Stomach smooth muscle (tissue), 2 donors: ENCODE data around the gene TBRG4.

ENCODE experiments used
- H3K27ac ChIP-seq: one replicate; pipeline ENCODE4 v1.7.0; 2013; ENCODE audit warnings: mild to moderate bottlenecking, low read length, inconsistent platforms
- H3K27me3 ChIP-seq, 2 donors: one replicate each; pipeline ENCODE4 v1.7.0; 2013; ENCODE audit warnings: low read length in 2 of 2; ENCODE audit not compliant: insufficient read depth in 2 of 2, control insufficient read depth in 1 of 2
- H3K36me3 ChIP-seq, 2 donors: one replicate each; pipeline ENCODE4 v1.7.0; 2013; ENCODE audit warnings: low read length in 2 of 2; ENCODE audit not compliant: control insufficient read depth in 2 of 2, insufficient read depth in 2 of 2
- H3K4me1 ChIP-seq: one replicate; pipeline ENCODE4 v1.7.0; 2013; ENCODE audit warnings: low read length; ENCODE audit not compliant: control insufficient read depth, insufficient read depth
- H3K4me3 ChIP-seq, 2 donors: one replicate each; pipeline ENCODE4 v1.7.0; 2013; ENCODE audit warnings: low read length in 2 of 2
- H3K9ac ChIP-seq, 2 donors: one replicate each; pipeline ENCODE4 v1.7.0; 2013; ENCODE audit warnings: low read length in 2 of 2, mild to moderate bottlenecking in 1 of 2
- H3K9me3 ChIP-seq, 2 donors: one replicate each; pipeline ENCODE4 v1.7.0; 2013; ENCODE audit warnings: low read length in 2 of 2; ENCODE audit not compliant: control insufficient read depth in 2 of 2
- donor health status: healthy.
- donor health status: Pancreatic carcinoma.

TBRG4 gene

GRCh38 chr7:45111298-45112223 is at the start of gene TBRG4:
TBRG4 (minus strand) TSS chr7:45111697; CDS start chr7:45109237, 2,460 bp downstream.
- H3K9me3 ChIP-seq = no peaks in the 10 kb centered on the region
- H3K4me1 ChIP-seq = peaks cover 24% of the 10 kb centered on the region
- H3K27ac ChIP-seq = peak within 1 kb of the TSS; percentile 97
- H3K27me3 ChIP-seq = no peaks in the 10 kb centered on the region
- H3K36me3 ChIP-seq = peaks cover 21 to 27% of the 10 kb centered on the region in 2 donors
- H3K4me3 ChIP-seq = peak within 1 kb of the TSS; percentile 97 to 98
- H3K9ac ChIP-seq = peak within 1 kb of the TSS; percentile 90 to 95

DNA sequence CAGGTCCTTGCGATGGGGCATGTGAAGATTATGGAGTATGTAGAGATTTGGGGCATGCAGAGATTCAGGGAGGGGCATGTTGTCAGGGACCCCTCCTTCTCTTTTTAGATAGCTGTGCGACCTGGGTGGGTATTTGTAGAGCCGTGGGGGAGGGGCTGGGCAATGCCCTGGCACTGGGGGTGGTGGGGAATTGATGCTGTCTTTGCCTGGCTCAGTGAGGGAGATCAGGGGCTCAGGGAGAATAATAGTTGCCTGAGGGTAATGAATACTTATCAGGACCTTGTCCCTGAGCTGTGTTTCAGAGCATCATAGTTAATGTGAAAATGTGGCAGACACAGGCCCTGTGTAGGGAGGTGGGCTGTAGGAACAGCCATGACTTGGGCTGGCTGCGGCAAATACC is 49.6 kb upstream of the TBRG4 start:
- H3K4me3 ChIP-seq = no peak overlapping the region
- H3K36me3 ChIP-seq = no peaks in the 10 kb centered on the region

DNA sequence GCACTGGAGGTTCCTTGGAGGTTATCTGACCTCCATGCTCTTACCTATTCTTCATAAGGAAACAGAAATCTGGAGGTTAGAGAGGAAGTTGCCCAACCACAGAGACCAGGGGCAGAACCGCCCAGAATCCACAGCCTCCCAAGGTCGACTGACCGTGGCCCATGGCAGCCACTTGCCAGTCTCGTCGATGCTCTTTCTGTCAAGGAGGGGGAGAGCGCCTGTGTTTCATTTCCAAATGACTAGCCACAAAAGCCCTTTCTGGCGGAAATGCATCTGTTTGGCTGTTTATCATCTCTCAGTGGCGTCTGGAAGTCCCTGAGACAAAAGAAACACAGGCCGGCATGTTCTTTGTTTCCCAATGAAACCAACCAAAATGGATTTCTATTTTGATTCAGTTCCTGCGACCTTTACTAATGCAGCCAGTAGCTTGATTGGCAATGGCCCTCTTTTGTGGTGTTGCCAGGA is 49.0 kb upstream of the TBRG4 start:
- H3K4me1 ChIP-seq = peaks cover 2% of the 10 kb centered on the region
- peaks cover 13 to 22% of the 10 kb centered on the region in 2 donors for H3K27me3 ChIP-seq
- H3K4me3 ChIP-seq = no peak overlapping the region
- no peak overlapping the region for H3K27ac ChIP-seq
- H3K36me3 ChIP-seq = no peaks in the 10 kb centered on the region
- no peak overlapping the region for H3K9ac ChIP-seq
- H3K9me3 ChIP-seq = peaks cover 0 to 9% of the 10 kb centered on the region in 2 donors

More for the DNA sequence above, 49.6 kb upstream of the TBRG4 start:
- Histone ChIP-seq H3K9me3 (peaks cover 0 to 9% of the 10 kb centered on the region in 2 donors), H3K9ac (no peak overlapping the region), H3K27ac (no peak overlapping the region), H3K27me3 (peaks cover 13 to 22% of the 10 kb centered on the region in 2 donors), H3K4me1 (peaks cover 2% of the 10 kb centered on the region)

DNA sequence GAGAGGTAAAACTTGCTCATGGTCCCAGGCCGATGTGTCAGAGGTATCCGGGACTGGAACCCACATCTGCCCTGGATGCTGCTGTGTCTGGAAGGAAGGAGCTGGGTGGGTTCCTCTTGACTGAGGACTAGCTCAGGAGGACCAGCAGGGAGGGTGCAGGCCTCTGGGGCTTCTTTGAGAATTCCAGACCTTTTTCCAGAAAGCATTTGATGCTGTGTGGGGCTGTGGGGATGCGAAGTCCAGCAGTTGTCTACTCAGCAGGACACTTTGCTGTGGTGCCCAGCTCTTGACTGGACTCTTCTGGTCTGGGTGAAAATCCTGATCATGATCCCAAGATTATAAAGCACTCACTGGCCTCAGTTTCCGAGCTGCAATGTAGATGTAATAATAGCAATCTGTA is 47.8 kb upstream of the TBRG4 start:
- Histone ChIP-seq H3K4me1 (peaks cover 4% of the 10 kb centered on the region), H3K27me3 (peaks cover 13 to 22% of the 10 kb centered on the region in 2 donors), H3K36me3 (no peaks in the 10 kb centered on the region), H3K9me3 (peaks cover 0 to 9% of the 10 kb centered on the region in 2 donors), H3K27ac (no peak overlapping the region), H3K4me3 (peak overlapping the region in 1 of 2 donors; percentile 15), H3K9ac (no peak overlapping the region)

DNA sequence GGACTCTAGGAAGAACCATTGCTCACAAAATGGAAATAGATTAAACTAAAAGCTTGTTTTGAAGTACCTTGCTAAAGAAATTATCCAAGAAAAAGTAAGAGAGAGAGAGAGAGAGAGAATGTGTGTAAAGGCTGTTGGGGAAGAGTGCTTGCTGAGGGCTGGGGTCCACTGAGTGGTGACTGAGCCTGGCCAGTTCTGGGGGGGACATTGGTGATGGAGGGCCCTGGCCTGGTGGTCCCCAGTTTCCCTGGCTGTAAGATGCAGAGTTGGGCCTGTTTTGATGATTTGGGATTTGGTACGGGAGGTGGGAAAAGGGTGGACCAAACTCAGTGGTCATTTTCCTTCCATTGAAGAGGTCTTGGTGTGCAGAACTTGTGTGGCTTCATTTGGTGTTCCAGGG is 47.0 kb upstream of the TBRG4 start:
- Histone ChIP-seq H3K27ac (no peak overlapping the region), H3K4me3 (peak overlapping the region in 1 of 2 donors; percentile 47)

GRCh38 chr7:45157653-45158401 is 46.3 kb upstream of the TBRG4 start, which contains the start of gene RAMP3:
RAMP3 (plus strand) TSS chr7:45157791; CDS start chr7:45157829, 38 bp downstream.
- Histone ChIP-seq H3K36me3 (no peaks in the 10 kb centered on the region), H3K9ac (no peak within 1 kb of the TSS), H3K27ac (no peak within 1 kb of the TSS), H3K4me1 (peaks cover 4% of the 10 kb centered on the region), H3K4me3 (peak within 1 kb of the TSS in 1 of 2 donors; percentile 47), H3K27me3 (peaks cover 13 to 22% of the 10 kb centered on the region in 2 donors), H3K9me3 (no peaks in the 10 kb centered on the region)

More for the DNA sequence above, 47.0 kb upstream of the TBRG4 start:
- no peaks in the 10 kb centered on the region for H3K36me3 ChIP-seq
- H3K4me1 ChIP-seq = peaks cover 4% of the 10 kb centered on the region
- H3K9ac ChIP-seq = no peak overlapping the region
- peaks cover 13 to 22% of the 10 kb centered on the region in 2 donors for H3K27me3 ChIP-seq
- H3K9me3 ChIP-seq = peaks cover 0 to 2% of the 10 kb centered on the region in 2 donors

GRCh38 chr7:45157286-45157652 is 45.8 kb upstream of the TBRG4 start:
- H3K4me1 ChIP-seq = peaks cover 4% of the 10 kb centered on the region
- H3K27me3 ChIP-seq = peaks cover 13 to 22% of the 10 kb centered on the region in 2 donors
- H3K27ac ChIP-seq = no peak overlapping the region
- H3K9ac ChIP-seq = no peak overlapping the region
- H3K9me3 ChIP-seq = no peaks in the 10 kb centered on the region
- H3K4me3 ChIP-seq = no peak overlapping the region
- no peaks in the 10 kb centered on the region for H3K36me3 ChIP-seq

DNA sequence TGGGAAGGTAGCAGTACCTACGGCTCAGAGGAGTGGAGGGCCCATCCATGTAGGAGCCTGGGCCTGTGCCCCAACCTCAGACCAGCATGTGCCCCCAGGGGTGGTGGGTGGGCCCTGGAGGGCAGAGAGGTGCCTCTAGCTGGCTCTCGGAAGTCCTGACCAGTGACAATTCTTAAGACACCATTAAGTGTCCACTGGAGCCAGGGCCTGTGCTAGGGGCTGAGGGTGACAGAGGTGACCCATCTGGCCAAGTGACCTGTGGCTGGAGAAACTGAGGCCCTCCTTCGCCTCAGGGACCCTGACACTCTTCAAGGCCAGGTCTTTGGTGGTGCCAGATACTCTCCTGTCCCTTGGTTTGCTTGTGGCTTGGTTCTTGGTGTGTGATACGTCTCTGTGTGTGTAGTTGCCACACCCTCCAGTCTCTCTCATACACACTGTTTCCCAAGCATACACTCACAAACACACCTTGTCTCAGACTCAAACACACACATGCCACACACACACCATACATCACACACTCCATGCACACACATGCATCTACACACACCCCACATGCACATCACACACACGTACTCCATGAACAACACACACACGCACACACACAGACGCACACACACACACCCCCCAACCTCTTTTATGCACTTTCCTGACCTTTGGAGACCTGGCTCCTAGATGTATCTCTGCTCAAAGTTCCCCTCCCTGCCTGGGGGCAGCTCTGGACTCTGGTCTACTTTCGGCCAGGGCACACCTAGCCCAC is 45.2 kb upstream of the TBRG4 start:
- peaks cover 4% of the 10 kb centered on the region for H3K4me1 ChIP-seq
- H3K4me3 ChIP-seq = no peak overlapping the region
- no peak overlapping the region for H3K9ac ChIP-seq
- H3K9me3 ChIP-seq = no peaks in the 10 kb centered on the region
- peaks cover 13 to 22% of the 10 kb centered on the region in 2 donors for H3K27me3 ChIP-seq
- H3K27ac ChIP-seq = no peak overlapping the region
- H3K36me3 ChIP-seq = no peaks in the 10 kb centered on the region

- no peak overlapping the region for H3K4me3 ChIP-seq
- no peak overlapping the region for H3K27ac ChIP-seq
- H3K27me3 ChIP-seq = peaks cover 10 to 24% of the 10 kb centered on the region in 2 donors
- H3K9me3 ChIP-seq = no peaks in the 10 kb centered on the region
- H3K9ac ChIP-seq = no peak overlapping the region
- H3K36me3 ChIP-seq = no peaks in the 10 kb centered on the region
- H3K4me1 ChIP-seq = peaks cover 4% of the 10 kb centered on the region
Measured at GRCh38 chr7:45155941-45156340, 44.4 kb upstream of the TBRG4 start.

DNA sequence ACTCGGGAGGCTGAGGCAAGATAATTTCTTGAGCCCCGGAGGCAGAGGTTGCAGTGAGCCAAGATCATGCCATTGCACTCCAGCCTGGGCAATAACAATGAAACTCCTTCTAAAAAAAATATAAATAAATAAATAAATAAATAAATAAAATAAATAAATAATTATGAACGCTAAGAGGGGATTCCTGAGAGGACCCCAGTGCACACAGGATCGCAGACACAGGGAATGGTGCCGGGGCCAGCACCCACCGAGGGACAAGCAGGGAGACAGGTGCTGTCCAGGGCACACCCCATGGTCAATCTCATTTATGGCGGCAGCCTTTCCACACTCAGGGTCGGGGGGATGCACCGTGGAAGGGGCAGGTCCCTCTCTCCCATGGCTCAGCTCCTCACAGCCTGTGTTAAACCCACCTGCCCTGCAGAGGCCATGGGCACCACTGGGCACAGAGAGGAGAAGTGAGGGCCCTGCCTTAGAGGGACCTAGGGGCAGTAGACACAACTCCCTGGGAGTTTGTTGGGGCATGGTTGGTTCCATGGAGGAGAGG is 43.9 kb upstream of the TBRG4 start:
- H3K9me3 ChIP-seq = no peaks in the 10 kb centered on the region
- H3K36me3 ChIP-seq = no peaks in the 10 kb centered on the region
- peaks cover 13 to 25% of the 10 kb centered on the region in 2 donors for H3K27me3 ChIP-seq
- peaks cover 4% of the 10 kb centered on the region for H3K4me1 ChIP-seq
- no peak overlapping the region for H3K4me3 ChIP-seq
- no peak overlapping the region for H3K27ac ChIP-seq
- no peak overlapping the region for H3K9ac ChIP-seq
